ENCODE results near the gene TSPAN5.

GRCh38 chr4:98509721-98510120 is 148.7 kb downstream of the TSPAN5 start:
- no peak for TF ChIP-seq CTCF (IDR thresholded peaks at IDR 0.05; ENCODE audit: insufficient read depth, low read length)
- no peak for TF ChIP-seq POLR2AphosphoS5 (IDR thresholded peaks at IDR 0.05; ENCODE audit: low read depth)
- TF ChIP-seq GABPA (IDR thresholded peaks at IDR 0.05; ENCODE audit: low read depth): no peak
- no peak for TF ChIP-seq REST (IDR thresholded peaks at IDR 0.05; ENCODE audit: insufficient replicate concordance, low read depth)
- TF ChIP-seq SPI1 (IDR thresholded peaks at IDR 0.05; ENCODE audit: borderline replicate concordance, low read depth): no peak

Measured in HL-60 (cell line).